ENCODE results near the gene PRR13.

GRCh38 chr12:53441040-53441833 lies at the start of gene PRR13:
- TF ChIP-seq CTCF (IDR thresholded peaks at IDR 0.05) (peak in 1 of 7 experiments; percentile 9), POLR2AphosphoS5 (IDR thresholded peaks at IDR 0.05) (peak; percentile 97 to 99 (median 99)), POLR2A (IDR thresholded peaks at IDR 0.05) (peak in 2 of 4 donors; percentile 92 to 96)
